ENCODE data around the gene HMBS. TPM values are rescaled to one million over a fixed set of nuclear protein-coding genes. Genes with fewer than 3 reads are reported as not detected.

Gene HMBS
- total and polyA plus RNA-seq, 2 experiments from 2014 or later, result 10.9 to 37.7 TPM

DNA sequence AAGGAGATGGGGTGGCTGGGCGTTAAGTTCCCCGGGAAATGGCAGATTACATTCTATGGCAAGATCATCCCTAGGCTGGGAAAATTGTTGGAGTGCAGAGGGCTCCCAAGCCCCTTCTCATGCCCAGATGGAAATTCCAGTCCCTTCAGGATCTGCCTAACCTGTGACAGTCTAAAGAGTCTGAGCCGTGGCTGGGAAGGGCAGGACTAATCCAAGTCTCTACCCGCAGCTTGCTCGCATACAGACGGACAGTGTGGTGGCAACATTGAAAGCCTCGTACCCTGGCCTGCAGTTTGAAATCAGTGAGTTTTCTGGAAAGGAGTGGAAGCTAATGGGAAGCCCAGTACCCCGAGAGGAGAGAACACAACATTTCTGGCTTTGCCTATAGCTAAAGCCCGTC is 3.7 kb downstream of the HMBS start:
- TF ChIP-seq EZH2phosphoT487 (IDR thresholded peaks at IDR 0.05; ENCODE audit: low read depth, severe bottlenecking, unreplicated experiment) (no peak), CTCF (IDR thresholded peaks at IDR 0.05; ENCODE audit: poor library complexity) (no peak), EZH2 (IDR thresholded peaks at IDR 0.05; ENCODE audit: borderline replicate concordance) (no peak)
- 93% methylated on average over 9 of the region's 9 CpGs for WGBS (ENCODE audit: low lambda C conversion rate, missing lambda C conversion rate)
- peaks cover 45% of the 10 kb centered on the region for H3K79me2 ChIP-seq
- H3K27ac ChIP-seq, result no peak overlapping the region
- H3K4me3 ChIP-seq, result no peak overlapping the region
- no peaks in the 10 kb centered on the region for H3K9me3 ChIP-seq (ENCODE audit: low read depth)
- H4K20me1 ChIP-seq (ENCODE audit: insufficient read depth, poor library complexity, severe bottlenecking), result peaks cover 6% of the 10 kb centered on the region
- H3K4me1 ChIP-seq (ENCODE audit: insufficient read depth), result peaks cover 23% of the 10 kb centered on the region
- H2AFZ ChIP-seq, result no peak overlapping the region
- H3K36me3 ChIP-seq (replicated peaks; ENCODE audit: insufficient read depth, low read depth), result no peaks in the 10 kb centered on the region
- no peaks in the 10 kb centered on the region for H3K27me3 ChIP-seq
- H3K4me2 ChIP-seq, result no peak overlapping the region
- no peak for DNase-seq (ENCODE audit: low spot score)
- H3K9me2 ChIP-seq (replicated peaks; ENCODE audit: insufficient read depth), result no peaks in the 10 kb centered on the region

GRCh38 chr11:119089319-119089718 is 4.6 kb downstream of the HMBS start:
- H4K20me1 ChIP-seq (ENCODE audit: insufficient read depth, poor library complexity, severe bottlenecking), result peaks cover 6% of the 10 kb centered on the region
- no peak overlapping the region for H3K4me2 ChIP-seq
- H3K79me2 ChIP-seq, result peaks cover 54% of the 10 kb centered on the region
- no peak for DNase-seq (ENCODE audit: low spot score)
- H3K27me3 ChIP-seq, result no peaks in the 10 kb centered on the region
- no peaks in the 10 kb centered on the region for H3K9me2 ChIP-seq (replicated peaks; ENCODE audit: insufficient read depth)
- H3K4me1 ChIP-seq (ENCODE audit: insufficient read depth), result peaks cover 26% of the 10 kb centered on the region
- H3K4me3 ChIP-seq, result no peak overlapping the region
- H3K27ac ChIP-seq, result no peak overlapping the region
- 57% methylated on average over 1 of the region's 1 CpG for WGBS (ENCODE audit: low lambda C conversion rate, missing lambda C conversion rate)
- no peaks in the 10 kb centered on the region for H3K36me3 ChIP-seq (replicated peaks; ENCODE audit: insufficient read depth, low read depth)
- no peak overlapping the region for H2AFZ ChIP-seq
- no peaks in the 10 kb centered on the region for H3K9me3 ChIP-seq (ENCODE audit: low read depth)
- TF ChIP-seq EZH2phosphoT487 (IDR thresholded peaks at IDR 0.05; ENCODE audit: low read depth, severe bottlenecking, unreplicated experiment) (no peak), EZH2 (IDR thresholded peaks at IDR 0.05; ENCODE audit: borderline replicate concordance) (no peak), CTCF (IDR thresholded peaks at IDR 0.05; ENCODE audit: poor library complexity) (no peak)

DNA sequence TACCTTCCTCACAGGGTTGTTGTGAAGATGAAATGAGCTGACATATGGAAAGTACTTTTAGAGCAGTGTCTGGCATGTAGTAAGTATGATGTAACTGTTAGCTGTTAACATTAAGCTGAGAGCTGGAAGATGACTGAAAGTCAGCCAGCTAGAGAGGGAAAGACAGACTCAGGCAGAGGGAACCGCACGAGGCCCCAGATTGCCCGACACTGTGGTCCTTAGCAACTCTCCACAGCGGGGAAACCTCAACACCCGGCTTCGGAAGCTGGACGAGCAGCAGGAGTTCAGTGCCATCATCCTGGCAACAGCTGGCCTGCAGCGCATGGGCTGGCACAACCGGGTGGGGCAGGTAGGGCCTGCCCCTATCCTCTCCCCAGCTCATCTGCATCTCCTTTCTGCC is 6.5 kb downstream of the HMBS start:
- no peak for DNase-seq (ENCODE audit: low spot score)
- Histone ChIP-seq H3K27ac (peak overlapping the region; percentile 49), H3K9me3 (ENCODE audit: low read depth) (no peaks in the 10 kb centered on the region), H3K27me3 (no peaks in the 10 kb centered on the region), H2AFZ (no peak overlapping the region), H3K4me3 (no peak overlapping the region), H3K36me3 (replicated peaks; ENCODE audit: insufficient read depth, low read depth) (no peaks in the 10 kb centered on the region), H4K20me1 (ENCODE audit: insufficient read depth, poor library complexity, severe bottlenecking) (peaks cover 6% of the 10 kb centered on the region), H3K4me1 (ENCODE audit: insufficient read depth) (peaks cover 18% of the 10 kb centered on the region), H3K9me2 (replicated peaks; ENCODE audit: insufficient read depth) (no peaks in the 10 kb centered on the region), H3K4me2 (peak overlapping the region; percentile 24), H3K79me2 (peaks cover 52% of the 10 kb centered on the region)
- 78% methylated on average over 9 of the region's 9 CpGs for WGBS (ENCODE audit: low lambda C conversion rate, missing lambda C conversion rate)
- TF ChIP-seq CTCF (IDR thresholded peaks at IDR 0.05; ENCODE audit: poor library complexity) (no peak), EZH2phosphoT487 (IDR thresholded peaks at IDR 0.05; ENCODE audit: low read depth, severe bottlenecking, unreplicated experiment) (no peak), EZH2 (IDR thresholded peaks at IDR 0.05; ENCODE audit: borderline replicate concordance) (no peak)
